ENCODE data around the gene SLC13A2. TPM values are rescaled to one million over a fixed set of nuclear protein-coding genes. Genes with fewer than 3 reads are reported as not detected.
"Not testable (repeated sequence)": the region's sequence is repeated elsewhere in the genome, so short reads cannot be mapped to it uniquely, and the experiment has no call there.

Gene SLC13A2
- polyA plus RNA-seq, 2 donors = 0.02 TPM; not detected in 1

DNA sequence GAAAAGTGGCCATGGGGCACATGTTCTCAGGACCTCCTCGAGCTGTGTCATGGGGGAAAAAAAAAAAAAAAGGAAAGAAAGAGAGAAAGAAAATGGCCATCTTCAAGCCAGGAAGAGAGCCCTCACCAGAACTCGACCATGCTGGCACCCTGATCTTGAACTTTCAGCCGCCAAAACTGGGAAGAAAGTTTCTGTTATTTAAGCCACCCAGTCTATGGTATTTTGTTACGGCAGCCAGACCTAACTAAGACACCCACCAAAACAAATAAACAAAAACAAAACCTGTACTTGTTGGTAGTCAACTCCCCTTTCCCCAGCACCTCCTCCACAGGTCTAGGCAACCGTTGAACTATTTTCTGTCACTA lies 26.1 kb upstream of the SLC13A2 start:
- Histone ChIP-seq H3K27ac (ENCODE audit: low read depth in 2 of 2, low read length in 1 of 2) (no peak overlapping the region), H3K36me3 (ENCODE audit: control insufficient read depth in 2 of 2, insufficient read depth in 2 of 2, low read length in 1 of 2) (no peaks in the 10 kb centered on the region), H3K4me1 (ENCODE audit: control insufficient read depth in 2 of 2, insufficient read depth in 2 of 2, low read length in 1 of 2) (no peaks in the 10 kb centered on the region), H3K4me3 (ENCODE audit: low read depth in 1 of 2, low read length in 2 of 2) (no peak overlapping the region), H3K9me3 (ENCODE audit: control insufficient read depth in 2 of 2, insufficient read depth in 1 of 2, low read depth in 1 of 2, low read length in 1 of 2) (no peaks in the 10 kb centered on the region), H3K27me3 (ENCODE audit: control insufficient read depth in 1 of 2, insufficient read depth in 2 of 2, low read length in 2 of 2) (no peaks in the 10 kb centered on the region)
- 68 to 69% methylated on average over 5 of the region's 5 CpGs for WGBS, 2 donors

DNA sequence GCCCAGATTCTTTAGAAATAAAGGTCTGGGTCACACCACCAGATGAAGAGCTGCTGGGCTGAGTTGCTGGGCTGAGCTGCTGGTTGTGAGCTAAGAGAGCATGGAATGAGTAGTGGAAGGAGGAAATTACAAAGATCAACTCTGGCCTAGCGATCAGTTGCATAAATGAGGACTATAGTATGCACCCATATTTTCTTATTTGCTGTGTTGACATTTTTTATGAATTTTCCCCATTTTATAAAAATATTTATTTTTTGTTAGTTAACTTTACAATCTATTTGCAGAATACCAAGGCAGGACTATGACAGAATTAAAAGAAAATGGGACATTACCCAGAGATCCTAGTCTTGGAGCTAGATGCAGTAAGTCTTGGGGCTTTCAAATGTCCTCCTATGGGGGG lies 23.6 kb upstream of the SLC13A2 start:
- Histone ChIP-seq H3K4me3 (ENCODE audit: low read depth in 1 of 2, low read length in 2 of 2) (no peak overlapping the region), H3K36me3 (ENCODE audit: control insufficient read depth in 2 of 2, insufficient read depth in 2 of 2, low read length in 1 of 2) (no peaks in the 10 kb centered on the region), H3K27me3 (ENCODE audit: control insufficient read depth in 1 of 2, insufficient read depth in 2 of 2, low read length in 2 of 2) (no peaks in the 10 kb centered on the region), H3K4me1 (ENCODE audit: control insufficient read depth in 2 of 2, insufficient read depth in 2 of 2, low read length in 1 of 2) (no peaks in the 10 kb centered on the region), H3K27ac (ENCODE audit: low read depth in 2 of 2, low read length in 1 of 2) (no peak overlapping the region), H3K9me3 (ENCODE audit: control insufficient read depth in 2 of 2, insufficient read depth in 1 of 2, low read depth in 1 of 2, low read length in 1 of 2) (no peaks in the 10 kb centered on the region)
- WGBS, 2 donors = 87 to 94% methylated on average over 1 of the region's 1 CpG

DNA sequence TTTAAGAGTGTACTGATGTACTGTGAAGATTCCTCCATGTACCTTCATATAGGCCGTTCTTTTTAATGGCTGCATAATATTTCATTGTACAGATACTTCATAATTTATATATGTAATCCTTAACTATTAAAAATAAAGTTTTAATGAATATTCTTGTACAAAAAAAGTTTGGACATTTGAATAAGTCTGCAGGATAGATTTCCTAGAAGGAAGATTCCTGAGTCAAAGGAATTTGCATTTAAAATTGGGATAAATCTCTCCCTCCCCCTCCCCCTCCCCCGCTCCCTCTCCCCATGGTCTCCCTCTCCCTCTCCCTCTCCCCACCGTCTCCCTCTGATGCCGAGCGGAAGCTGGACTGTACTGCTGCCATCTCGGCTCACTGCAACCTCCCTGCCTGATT lies 15.6 kb upstream of the SLC13A2 start:
- Histone ChIP-seq H3K27me3 (ENCODE audit: control insufficient read depth in 1 of 2, insufficient read depth in 2 of 2, low read length in 2 of 2) (no peaks in the 10 kb centered on the region), H3K27ac (ENCODE audit: low read depth in 2 of 2, low read length in 1 of 2) (no peak overlapping the region), H3K36me3 (ENCODE audit: control insufficient read depth in 2 of 2, insufficient read depth in 2 of 2, low read length in 1 of 2) (no peaks in the 10 kb centered on the region), H3K4me1 (ENCODE audit: control insufficient read depth in 2 of 2, insufficient read depth in 2 of 2, low read length in 1 of 2) (no peaks in the 10 kb centered on the region), H3K4me3 (ENCODE audit: low read depth in 1 of 2, low read length in 2 of 2) (no peak overlapping the region), H3K9me3 (ENCODE audit: control insufficient read depth in 2 of 2, insufficient read depth in 1 of 2, low read depth in 1 of 2, low read length in 1 of 2) (no peaks in the 10 kb centered on the region)
- 88 to 94% methylated on average over 6 of the region's 6 CpGs for WGBS, 2 donors

DNA sequence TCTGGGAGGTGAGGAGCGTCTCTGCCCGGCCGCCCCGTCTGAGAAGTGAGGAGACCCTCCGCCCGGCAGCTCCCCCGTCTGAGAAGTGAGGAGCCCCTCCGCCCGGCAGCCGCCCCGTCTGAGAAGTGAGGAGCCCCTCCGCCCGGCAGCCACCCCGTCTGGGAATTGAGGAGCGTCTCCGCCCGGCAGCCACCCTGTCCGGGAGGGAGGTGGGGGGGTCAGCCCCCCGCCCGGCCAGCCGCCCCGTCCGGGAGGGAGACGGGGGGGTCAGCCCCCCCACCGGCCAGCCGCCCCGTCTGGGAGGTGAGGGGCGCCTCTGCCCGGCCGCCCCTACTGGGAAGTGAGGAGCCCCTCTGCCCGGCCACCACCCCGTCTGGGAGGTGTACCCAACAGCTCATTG lies 14.6 kb upstream of the SLC13A2 start:
- not testable (repeated sequence) for H3K9me3 ChIP-seq (ENCODE audit: control insufficient read depth in 2 of 2, insufficient read depth in 1 of 2, low read depth in 1 of 2, low read length in 1 of 2); H3K4me1 ChIP-seq (ENCODE audit: control insufficient read depth in 2 of 2, insufficient read depth in 2 of 2, low read length in 1 of 2); H3K36me3 ChIP-seq (ENCODE audit: control insufficient read depth in 2 of 2, insufficient read depth in 2 of 2, low read length in 1 of 2); H3K27ac ChIP-seq (ENCODE audit: low read depth in 2 of 2, low read length in 1 of 2); H3K27me3 ChIP-seq (ENCODE audit: control insufficient read depth in 1 of 2, insufficient read depth in 2 of 2, low read length in 2 of 2); H3K4me3 ChIP-seq (ENCODE audit: low read depth in 1 of 2, low read length in 2 of 2)
- 92 to 96% methylated on average over 18 to 31 of the region's 32 CpGs for WGBS, 2 donors

DNA sequence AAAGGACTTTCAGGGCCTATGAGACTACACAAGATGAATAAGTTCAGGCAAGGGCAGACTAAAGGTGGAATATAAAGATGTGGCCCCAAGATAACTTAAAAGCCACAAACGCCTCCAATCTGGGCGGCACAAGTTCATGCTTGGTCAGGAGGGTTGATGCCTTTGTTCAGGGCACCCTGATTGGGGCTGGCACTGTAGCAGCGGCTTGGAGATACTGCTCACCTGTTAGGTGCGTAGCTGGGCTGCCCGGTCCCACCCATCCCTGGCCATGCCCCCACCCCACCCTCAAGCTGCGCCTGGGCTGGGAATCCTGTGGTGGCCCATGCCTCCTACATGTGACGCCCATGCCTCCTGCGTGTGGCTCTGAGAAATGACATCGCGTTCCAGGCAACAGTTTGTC lies 12.5 kb upstream of the SLC13A2 start:
- 88 to 89% methylated on average over 10 of the region's 10 CpGs for WGBS, 2 donors
- no peak overlapping the region for H3K27ac ChIP-seq (ENCODE audit: low read depth in 2 of 2, low read length in 1 of 2)
- H3K4me3 ChIP-seq (ENCODE audit: low read depth in 1 of 2, low read length in 2 of 2) = no peak overlapping the region
- H3K27me3 ChIP-seq (ENCODE audit: control insufficient read depth in 1 of 2, insufficient read depth in 2 of 2, low read length in 2 of 2) = no peaks in the 10 kb centered on the region
- H3K4me1 ChIP-seq (ENCODE audit: control insufficient read depth in 2 of 2, insufficient read depth in 2 of 2, low read length in 1 of 2) = no peaks in the 10 kb centered on the region
- H3K9me3 ChIP-seq (ENCODE audit: control insufficient read depth in 2 of 2, insufficient read depth in 1 of 2, low read depth in 1 of 2, low read length in 1 of 2) = no peaks in the 10 kb centered on the region
- no peaks in the 10 kb centered on the region for H3K36me3 ChIP-seq (ENCODE audit: control insufficient read depth in 2 of 2, insufficient read depth in 2 of 2, low read length in 1 of 2)

DNA sequence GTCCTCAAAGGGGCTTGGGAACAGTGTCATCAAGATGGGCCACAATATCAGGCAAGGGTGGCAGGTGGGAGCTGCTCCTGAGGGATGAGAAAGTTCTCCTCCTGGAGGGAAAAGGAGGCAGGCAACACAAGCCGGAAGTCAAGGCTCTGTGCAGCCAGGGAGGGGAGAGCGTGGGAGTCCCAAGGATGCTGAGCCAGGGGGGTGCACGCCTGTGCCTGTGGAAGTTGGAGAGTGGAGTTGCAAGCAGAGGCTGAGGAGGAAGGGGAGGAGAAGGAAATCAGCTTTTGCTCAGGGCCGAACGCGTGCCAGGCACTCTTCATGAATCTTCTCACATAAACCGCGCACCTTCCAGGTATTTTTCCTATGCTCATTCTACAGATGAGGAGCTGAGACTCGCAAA lies 7.4 kb upstream of the SLC13A2 start:
- no peak overlapping the region for H3K27ac ChIP-seq (ENCODE audit: low read depth in 2 of 2, low read length in 1 of 2)

GRCh38 chr17:28466521-28467048 lies 6.9 kb upstream of the SLC13A2 start:
- no peaks in the 10 kb centered on the region for H3K27me3 ChIP-seq (ENCODE audit: control insufficient read depth in 1 of 2, insufficient read depth in 2 of 2, low read length in 2 of 2)
- no peaks in the 10 kb centered on the region for H3K36me3 ChIP-seq (ENCODE audit: control insufficient read depth in 2 of 2, insufficient read depth in 2 of 2, low read length in 1 of 2)
- H3K9me3 ChIP-seq (ENCODE audit: control insufficient read depth in 2 of 2, insufficient read depth in 1 of 2, low read depth in 1 of 2, low read length in 1 of 2) = no peaks in the 10 kb centered on the region
- 38 to 41% methylated on average over 5 of the region's 5 CpGs for WGBS, 2 donors
- no peak overlapping the region for H3K4me3 ChIP-seq (ENCODE audit: low read depth in 1 of 2, low read length in 2 of 2)
- no peaks in the 10 kb centered on the region for H3K4me1 ChIP-seq (ENCODE audit: control insufficient read depth in 2 of 2, insufficient read depth in 2 of 2, low read length in 1 of 2)
- H3K27ac ChIP-seq (ENCODE audit: low read depth in 2 of 2, low read length in 1 of 2) = no peak overlapping the region

More for the DNA sequence above, 7.4 kb upstream of the SLC13A2 start:
- H3K4me1 ChIP-seq (ENCODE audit: control insufficient read depth in 2 of 2, insufficient read depth in 2 of 2, low read length in 1 of 2) = no peaks in the 10 kb centered on the region
- H3K36me3 ChIP-seq (ENCODE audit: control insufficient read depth in 2 of 2, insufficient read depth in 2 of 2, low read length in 1 of 2) = no peaks in the 10 kb centered on the region
- no peak overlapping the region for H3K4me3 ChIP-seq (ENCODE audit: low read depth in 1 of 2, low read length in 2 of 2)
- H3K9me3 ChIP-seq (ENCODE audit: control insufficient read depth in 2 of 2, insufficient read depth in 1 of 2, low read depth in 1 of 2, low read length in 1 of 2) = no peaks in the 10 kb centered on the region
- H3K27me3 ChIP-seq (ENCODE audit: control insufficient read depth in 1 of 2, insufficient read depth in 2 of 2, low read length in 2 of 2) = no peaks in the 10 kb centered on the region
- 58 to 66% methylated on average over 9 of the region's 9 CpGs for WGBS, 2 donors

DNA sequence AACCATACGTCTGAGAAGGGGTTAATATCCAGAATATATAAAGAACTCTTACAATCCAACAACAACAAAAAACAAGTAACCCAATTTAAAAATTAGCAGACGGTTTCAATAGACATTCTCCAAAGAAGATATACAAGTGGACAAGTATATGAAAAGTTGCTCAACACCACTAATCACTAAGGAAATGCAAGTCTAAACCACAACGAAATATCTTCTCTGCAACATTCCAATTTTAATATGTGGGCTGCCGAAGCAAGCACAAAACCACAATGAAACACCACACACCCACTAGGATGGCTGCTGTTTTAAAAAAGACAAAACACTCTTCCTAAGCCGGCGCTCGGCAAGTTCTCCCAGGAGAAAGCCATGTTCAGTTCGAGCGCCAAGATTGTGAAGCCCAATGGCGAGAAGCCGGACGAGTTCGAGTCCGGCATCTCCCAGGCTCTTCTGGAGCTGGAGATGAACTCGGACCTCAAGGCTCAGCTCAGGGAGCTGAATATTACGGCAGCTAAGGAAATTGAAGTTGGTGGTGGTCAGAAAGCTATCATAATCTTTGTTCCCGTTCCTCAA lies 5.9 kb upstream of the SLC13A2 start:
- no peak overlapping the region for H3K4me3 ChIP-seq (ENCODE audit: low read depth in 1 of 2, low read length in 2 of 2)
- no peaks in the 10 kb centered on the region for H3K4me1 ChIP-seq (ENCODE audit: control insufficient read depth in 2 of 2, insufficient read depth in 2 of 2, low read length in 1 of 2)
- H3K27me3 ChIP-seq (ENCODE audit: control insufficient read depth in 1 of 2, insufficient read depth in 2 of 2, low read length in 2 of 2) = no peaks in the 10 kb centered on the region
- 71 to 76% methylated on average over 17 of the region's 17 CpGs for WGBS, 2 donors
- no peaks in the 10 kb centered on the region for H3K9me3 ChIP-seq (ENCODE audit: control insufficient read depth in 2 of 2, insufficient read depth in 1 of 2, low read depth in 1 of 2, low read length in 1 of 2)
- H3K36me3 ChIP-seq (ENCODE audit: control insufficient read depth in 2 of 2, insufficient read depth in 2 of 2, low read length in 1 of 2) = no peaks in the 10 kb centered on the region
- no peak overlapping the region for H3K27ac ChIP-seq (ENCODE audit: low read depth in 2 of 2, low read length in 1 of 2)

DNA sequence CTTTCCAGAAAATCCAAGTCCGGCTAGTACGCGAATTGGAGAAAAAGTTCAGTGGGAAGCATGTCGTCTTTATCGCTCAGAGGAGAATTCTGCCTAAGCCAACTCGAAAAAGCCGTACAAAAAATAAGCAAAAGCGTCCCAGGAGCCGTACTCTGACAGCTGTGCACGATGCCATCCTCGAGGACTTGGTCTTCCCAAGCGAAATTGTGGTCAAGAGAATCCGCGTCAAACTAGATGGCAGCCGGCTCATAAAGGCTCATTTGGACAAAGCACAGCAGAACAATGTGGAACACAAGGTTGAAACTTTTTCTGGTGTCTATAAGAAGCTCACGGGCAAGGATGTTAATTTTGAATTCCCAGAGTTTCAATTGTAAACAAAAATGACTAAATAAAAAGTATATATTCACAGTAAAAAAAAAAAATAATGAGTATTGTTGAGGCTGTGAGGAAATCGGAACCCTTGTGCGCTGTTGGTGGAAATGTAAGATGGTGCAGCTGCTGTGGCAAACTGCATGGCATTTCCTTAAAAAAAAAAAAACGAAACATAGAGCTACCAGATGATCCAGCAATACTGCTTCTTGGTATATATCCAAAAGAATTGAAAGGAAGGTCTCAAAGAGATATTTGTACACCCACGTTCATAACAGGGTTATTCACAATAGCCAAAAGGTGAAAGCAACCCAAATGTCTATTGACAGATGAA lies 5.3 kb upstream of the SLC13A2 start:
- H3K4me3 ChIP-seq (ENCODE audit: low read depth in 1 of 2, low read length in 2 of 2); H3K4me1 ChIP-seq (ENCODE audit: control insufficient read depth in 2 of 2, insufficient read depth in 2 of 2, low read length in 1 of 2); H3K36me3 ChIP-seq (ENCODE audit: control insufficient read depth in 2 of 2, insufficient read depth in 2 of 2, low read length in 1 of 2); H3K27me3 ChIP-seq (ENCODE audit: control insufficient read depth in 1 of 2, insufficient read depth in 2 of 2, low read length in 2 of 2); H3K27ac ChIP-seq (ENCODE audit: low read depth in 2 of 2, low read length in 1 of 2); H3K9me3 ChIP-seq (ENCODE audit: control insufficient read depth in 2 of 2, insufficient read depth in 1 of 2, low read depth in 1 of 2, low read length in 1 of 2): not testable (repeated sequence)
- WGBS, 2 donors = 72 to 83% methylated on average over 16 to 20 of the region's 20 CpGs

GRCh38 chr17:28468781-28469180 lies 4.7 kb upstream of the SLC13A2 start:
- no peak overlapping the region for H3K4me3 ChIP-seq (ENCODE audit: low read depth in 1 of 2, low read length in 2 of 2)
- no peak overlapping the region for H3K27ac ChIP-seq (ENCODE audit: low read depth in 2 of 2, low read length in 1 of 2)
- no peaks in the 10 kb centered on the region for H3K4me1 ChIP-seq (ENCODE audit: control insufficient read depth in 2 of 2, insufficient read depth in 2 of 2, low read length in 1 of 2)

More at GRCh38 chr17:28468781-28469180, 4.7 kb upstream of the SLC13A2 start:
- Histone ChIP-seq H3K9me3 (ENCODE audit: control insufficient read depth in 2 of 2, insufficient read depth in 1 of 2, low read depth in 1 of 2, low read length in 1 of 2) (no peaks in the 10 kb centered on the region), H3K36me3 (ENCODE audit: control insufficient read depth in 2 of 2, insufficient read depth in 2 of 2, low read length in 1 of 2) (no peaks in the 10 kb centered on the region), H3K27me3 (ENCODE audit: control insufficient read depth in 1 of 2, insufficient read depth in 2 of 2, low read length in 2 of 2) (no peaks in the 10 kb centered on the region)
